ENCODE data around the gene LYVE1.

Gene LYVE1

DNA sequence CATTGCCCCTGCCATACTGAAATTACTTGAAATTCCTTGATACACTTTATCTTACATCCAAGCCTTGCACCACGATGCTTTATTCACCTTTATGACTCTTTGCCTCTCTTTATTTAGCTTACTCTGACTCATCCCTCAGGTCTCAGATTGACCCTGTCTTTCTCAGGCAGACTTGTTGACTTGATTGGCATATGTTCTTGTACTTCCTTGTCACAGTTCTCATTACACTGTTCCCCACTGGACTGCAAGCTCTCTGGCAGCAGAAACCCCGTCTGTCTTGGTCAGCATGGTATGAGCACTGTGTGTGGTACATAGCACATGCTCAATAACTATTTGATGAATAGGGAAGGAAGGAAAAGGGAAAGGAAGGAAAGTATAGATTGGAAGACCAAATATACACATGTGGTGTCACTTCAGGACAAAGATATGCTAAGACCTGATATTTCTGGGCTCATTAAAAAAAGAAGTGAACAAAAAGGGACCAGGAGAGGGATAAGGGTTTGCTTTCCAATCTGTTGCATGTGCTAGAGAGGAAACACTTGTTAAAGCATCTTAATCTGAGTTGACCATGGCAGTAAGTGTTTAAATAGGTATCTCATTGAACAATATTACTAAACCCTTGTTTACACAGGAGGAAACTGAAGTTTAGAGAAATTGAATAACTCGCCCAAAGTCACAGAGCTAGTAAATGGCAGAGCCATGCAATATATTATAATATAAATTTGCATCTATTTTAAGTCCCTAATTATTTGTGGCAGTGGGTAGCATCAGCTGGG is 7.2 kb downstream of the LYVE1 start:
- DNase-seq (ENCODE audit: low spot score), result no peak
- no peak for FAIRE-seq

DNA sequence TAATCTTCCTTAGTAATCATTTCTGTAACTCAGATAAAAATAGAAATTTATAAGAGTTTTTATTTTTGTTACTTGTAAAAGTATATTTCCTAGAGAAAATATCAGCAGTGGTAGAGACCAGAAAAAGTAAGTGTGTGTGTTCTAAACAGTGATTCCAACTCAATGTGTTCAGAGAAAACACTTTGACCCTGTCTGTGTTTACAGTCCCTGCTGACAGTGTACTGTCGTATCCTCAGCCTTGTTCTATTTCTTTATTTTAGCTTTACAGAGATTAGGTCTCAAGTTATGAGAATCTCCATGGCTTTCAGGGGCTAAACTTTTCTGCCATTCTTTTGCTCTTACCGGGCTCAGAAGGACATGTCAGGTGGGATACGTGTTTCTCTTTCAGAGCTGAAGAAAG is 10.2 kb downstream of the LYVE1 start:
- FAIRE-seq (no peak), DNase-seq (ENCODE audit: low spot score) (no peak)

DNA sequence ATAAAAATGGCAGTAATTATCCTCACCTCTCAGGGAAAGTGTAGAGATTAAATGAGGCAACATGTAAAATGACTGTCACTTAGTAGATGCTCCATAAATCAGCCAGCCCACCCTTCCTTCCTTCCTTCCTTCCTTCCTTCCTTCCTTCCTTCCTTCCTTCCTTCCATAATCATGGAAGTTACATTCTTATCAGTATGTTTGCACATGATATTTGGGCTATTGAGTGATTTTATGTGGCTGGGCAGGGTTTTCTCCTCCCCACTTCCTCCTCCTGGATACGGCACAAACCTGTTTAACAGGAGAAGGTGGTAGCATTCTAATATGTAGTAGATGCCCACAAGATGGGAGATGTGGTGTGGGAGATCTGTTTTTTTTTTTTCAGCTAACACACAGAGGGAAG is 11.9 kb downstream of the LYVE1 start:
- DNase-seq (ENCODE audit: low spot score), result no peak
- FAIRE-seq, result no peak

DNA sequence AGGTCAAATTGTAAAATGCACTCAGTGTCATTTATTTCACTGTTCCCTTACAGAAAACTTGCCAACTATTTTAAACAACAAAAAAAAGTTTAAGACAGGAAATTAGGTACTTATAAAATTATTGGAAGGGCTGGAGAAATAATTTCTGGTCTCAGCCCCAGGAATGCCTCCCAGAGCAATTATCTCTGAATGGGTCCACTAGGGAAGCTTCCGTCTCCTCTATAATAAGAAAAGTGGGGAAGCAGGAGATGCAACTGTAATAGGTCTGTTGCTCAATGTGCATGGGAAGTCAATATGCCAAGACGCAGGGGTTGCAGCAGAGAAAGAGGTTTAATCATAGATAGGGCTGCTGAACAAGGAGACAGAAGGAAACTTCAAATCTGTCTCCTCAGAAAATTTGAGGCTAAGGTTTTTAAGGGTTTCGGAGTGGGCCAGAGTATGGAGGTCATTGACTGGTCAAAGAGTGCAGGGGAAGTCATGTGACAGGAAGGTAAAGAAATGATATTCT is 16.6 kb downstream of the LYVE1 start:
- DNase-seq (ENCODE audit: low spot score) (no peak), FAIRE-seq (no peak)

DNA sequence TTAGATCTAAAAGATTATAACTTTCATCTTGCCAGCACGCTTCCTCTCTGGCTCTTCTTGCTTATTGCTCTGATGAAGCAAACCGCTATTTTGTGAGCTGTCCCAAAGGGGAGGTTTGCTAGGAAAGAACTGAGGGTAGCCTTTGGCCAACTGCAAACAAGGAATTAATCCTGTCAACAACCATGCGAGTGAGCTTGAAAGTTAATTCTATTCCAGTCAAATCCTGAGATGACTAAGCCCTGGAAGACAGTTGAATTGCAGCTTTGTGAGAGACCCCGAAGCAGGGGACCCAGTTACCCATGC is 17.2 kb downstream of the LYVE1 start:
- FAIRE-seq (no peak), DNase-seq (ENCODE audit: low spot score) (no peak)

DNA sequence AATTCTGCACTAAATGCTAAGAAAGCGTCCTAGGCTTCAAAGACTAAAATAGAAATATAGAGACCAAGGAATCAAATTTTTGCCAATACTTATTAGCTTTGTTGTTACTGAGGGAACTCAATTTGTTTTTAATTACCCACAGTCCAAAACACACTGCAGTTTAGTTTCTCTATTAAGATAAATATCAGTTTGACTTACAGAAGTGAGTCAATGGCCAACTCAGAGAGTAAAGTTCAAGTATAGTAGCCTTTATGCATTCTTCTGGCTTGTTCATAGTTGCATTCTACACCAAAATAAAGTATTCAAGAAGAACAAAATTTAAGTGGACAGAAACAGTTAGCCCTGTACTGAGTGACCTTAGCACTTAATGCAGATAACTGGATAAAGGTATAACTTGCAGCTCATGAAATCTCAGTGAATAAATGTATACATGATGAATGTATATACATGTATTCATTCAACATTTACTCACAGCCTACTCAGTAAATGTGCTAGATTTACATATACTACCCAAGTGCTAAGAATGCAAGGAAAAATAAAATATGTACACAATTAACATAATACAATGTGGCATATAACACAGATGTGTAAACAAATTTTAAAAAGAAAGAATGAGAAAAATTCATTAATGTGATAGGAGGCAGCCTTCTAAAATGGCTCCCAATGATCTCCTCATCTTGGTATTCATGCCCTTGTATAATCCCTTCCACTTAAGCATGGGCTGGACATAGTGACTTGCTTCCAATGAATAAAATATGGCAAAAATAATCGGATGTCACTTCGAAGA is 17.8 kb downstream of the LYVE1 start:
- DNase-seq (ENCODE audit: low spot score) (no peak), FAIRE-seq (no peak)

DNA sequence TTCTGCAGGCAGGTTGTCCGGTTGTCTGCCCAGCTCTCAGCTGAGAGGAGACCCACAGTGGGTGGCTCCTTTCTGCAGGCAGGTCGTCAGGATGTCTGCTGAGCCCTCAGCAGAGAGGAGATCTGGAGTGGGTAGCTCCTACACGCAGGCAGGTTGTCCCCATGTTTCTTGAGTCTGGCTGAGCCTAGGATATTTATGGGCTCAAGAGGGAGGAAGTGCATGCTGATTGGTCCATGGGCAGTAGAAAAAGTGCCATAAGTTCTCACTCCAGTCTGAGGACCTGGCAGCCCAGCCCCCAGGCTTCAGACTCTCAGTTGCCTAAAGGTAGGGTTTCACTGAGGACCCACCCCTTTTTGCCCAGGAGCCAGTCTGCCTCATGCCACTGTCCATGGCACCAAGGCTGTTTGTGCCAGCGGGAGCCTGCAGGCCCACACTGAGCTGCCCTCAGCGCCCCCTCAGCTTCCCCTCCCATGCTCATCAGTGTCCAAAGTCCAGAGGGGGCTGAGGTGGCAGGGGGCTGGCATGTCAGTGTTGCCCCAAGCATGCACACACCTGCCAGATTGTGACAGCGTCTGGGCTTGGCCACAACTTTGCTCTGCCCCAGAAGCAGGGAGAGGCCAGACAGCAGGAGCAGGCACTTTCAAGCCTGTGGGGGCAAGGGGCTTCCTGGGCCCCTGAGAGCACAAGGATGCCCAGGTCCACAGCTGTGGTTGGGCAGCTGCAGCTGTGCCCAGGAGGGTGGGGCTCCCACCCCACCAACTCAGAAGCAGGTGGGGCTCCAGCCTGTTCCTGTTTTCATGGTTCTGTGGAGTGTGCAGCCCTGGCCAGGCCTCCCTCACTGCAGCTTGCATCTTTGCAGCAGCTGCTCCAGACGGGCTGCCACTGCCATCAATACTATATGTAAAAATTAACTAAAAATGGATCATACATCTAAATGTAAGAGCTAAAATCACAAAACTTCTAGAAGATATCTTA is 23.7 kb downstream of the LYVE1 start:
- FAIRE-seq (no peak), DNase-seq (ENCODE audit: low spot score) (no peak)

DNA sequence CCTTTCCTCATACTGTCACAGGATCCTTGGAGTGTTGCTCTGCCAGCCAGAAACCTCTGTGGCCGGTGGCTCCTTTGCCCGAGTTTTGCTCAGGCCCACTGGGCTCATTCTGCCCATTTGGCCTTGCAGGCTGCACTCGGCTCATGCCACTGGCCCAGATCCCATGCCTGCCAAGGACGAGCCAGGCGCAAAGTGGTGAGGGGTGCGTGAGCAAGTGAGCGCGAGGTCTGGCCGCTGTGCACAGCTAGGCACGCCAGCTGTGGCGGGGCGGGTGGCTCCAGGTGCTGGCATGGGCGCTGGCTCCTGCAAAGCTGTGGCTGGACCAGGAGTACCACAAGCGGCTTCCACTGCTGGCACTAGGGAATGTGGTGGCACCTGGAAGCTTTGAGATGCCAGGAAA is 24.7 kb downstream of the LYVE1 start:
- DNase-seq (ENCODE audit: low spot score) (no peak), FAIRE-seq (no peak)

DNA sequence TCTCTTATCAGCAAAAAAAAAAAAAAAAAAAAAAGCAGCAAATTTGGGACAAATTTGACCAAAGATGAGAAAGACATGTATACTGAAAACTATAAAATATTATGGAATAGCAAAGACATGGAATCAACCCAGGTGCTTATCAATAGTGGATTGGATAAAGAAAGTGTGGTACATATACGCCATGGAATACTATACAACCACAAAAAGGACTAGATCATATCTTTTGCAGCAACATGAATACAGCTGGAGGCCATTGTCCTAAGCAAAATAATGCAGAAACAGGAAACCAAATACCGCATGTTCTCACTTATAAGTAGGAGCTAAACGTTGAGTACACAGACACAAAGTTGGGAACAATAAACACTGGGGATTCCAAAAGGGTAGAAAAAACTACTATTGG is 25.7 kb downstream of the LYVE1 start:
- FAIRE-seq, result no peak
- DNase-seq (ENCODE audit: low spot score), result no peak

DNA sequence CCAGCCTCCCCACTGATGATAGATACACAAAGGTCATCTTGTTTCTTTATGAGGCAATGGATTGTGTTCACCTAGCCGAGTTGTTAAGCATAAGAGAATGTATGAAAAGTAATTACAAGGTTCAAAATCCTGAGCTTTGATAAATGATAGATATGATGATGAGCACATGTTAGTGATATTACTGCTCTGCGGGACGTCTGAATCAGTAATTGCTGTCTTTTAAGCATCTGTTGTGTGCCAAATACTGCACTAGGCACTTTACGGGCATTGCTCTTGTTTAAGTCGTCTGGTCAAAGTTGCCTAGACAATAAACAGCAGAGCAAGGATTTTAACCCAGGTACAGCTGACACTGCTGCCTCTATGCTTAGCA is 26.9 kb downstream of the LYVE1 start:
- DNase-seq (ENCODE audit: low spot score), result no peak

DNA sequence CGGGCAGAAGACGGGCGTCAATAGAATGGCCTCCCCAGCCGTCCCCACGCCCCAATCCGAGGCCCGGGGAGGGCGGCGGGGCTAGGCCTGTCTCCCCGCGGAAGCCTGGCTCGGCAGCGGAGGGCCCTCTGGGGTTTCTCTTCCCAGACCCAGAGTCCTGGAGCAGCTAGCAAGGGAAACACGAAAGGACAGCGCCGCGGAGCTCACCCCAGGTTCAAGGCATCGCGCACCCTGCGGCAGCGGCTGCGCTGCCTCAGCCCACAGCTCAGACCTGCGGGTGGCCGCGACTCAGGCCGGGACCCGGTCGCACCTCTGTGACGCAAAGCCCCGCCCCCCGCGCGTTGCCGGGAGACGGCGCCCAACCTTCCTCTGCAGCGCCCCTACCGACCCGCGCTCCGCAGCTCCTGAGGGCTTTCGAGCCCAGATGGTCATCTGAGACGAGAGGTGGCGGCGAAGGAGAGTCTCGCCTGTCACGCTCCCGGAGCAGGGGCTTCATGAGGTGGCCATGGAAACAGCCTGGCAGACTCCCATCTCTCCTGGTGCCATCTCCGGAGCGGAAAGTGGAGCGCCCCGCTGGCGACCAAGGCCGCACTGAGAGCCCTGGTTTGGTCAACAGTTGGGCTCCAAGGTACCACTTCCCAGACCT is 27.4 kb downstream of the LYVE1 start, which contains the start of gene RNF141:
Gene RNF141, minus strand, starts transcription at position 273 of the 646 bp plus-strand sequence. CDS start 7,029 bp downstream, outside the sequence.
- DNase-seq (ENCODE audit: low spot score), result peak; percentile 97
- FAIRE-seq, result no peak

More for the DNA sequence above, 26.9 kb downstream of the LYVE1 start:
- no peak for FAIRE-seq

DNA sequence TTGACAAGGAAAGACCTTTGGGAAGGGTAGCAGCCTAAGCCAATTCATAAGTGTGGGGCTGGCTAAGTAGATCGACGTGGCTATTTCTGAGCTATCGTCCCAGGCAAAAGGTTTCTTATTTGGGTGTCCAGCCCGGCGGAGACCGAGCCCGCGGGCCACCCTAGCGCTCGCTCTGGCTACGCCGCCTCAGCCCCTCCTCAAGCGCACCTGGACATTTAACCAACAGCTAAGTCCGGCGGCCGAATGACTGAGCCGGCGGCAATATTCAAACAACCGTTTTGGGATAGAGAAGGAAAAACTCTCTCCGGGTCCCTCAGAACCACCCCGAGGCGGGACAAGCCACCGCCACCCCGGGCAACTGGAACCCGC is 27.9 kb downstream of the LYVE1 start:
- DNase-seq (ENCODE audit: low spot score), result peak; percentile 49
- no peak for FAIRE-seq

DNA sequence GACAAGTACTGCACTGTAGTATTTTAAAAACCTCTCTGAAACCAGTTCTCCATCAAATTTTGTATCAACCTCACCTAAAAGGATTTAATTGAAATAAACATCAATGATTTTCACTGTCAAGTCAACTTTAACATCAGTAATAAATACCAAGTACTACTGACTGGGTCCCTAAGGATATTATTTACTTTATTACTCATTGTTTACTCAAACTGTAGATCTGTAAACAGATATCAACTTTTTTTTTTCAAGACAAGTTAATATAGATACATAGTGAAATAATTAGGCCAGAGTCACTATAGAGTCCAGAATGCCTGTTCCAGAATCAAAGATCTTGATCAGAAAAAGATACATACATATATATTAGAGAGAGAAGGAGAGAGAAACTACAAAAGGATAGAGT is 29.1 kb downstream of the LYVE1 start:
- no peak for DNase-seq (ENCODE audit: low spot score)
- no peak for FAIRE-seq

DNA sequence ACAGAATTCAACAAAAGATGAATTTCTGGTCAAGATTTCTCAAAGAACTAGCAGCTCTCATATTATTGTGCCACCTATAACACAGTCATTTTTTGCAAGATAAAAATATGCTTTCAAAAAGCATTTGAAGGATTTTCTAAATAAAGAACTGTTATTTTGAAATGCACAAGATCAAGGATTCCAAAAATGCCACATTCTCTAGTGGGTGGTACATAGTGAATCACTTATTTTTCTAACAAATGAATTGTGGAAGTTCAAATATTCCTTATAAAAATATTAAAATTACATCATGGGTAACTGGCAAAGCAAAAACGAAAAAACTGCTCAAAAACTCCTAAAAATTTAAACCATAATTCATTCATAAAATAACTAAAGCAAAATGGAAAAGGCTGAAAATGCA is 29.5 kb downstream of the LYVE1 start:
- FAIRE-seq (no peak), DNase-seq (ENCODE audit: low spot score) (no peak)

DNA sequence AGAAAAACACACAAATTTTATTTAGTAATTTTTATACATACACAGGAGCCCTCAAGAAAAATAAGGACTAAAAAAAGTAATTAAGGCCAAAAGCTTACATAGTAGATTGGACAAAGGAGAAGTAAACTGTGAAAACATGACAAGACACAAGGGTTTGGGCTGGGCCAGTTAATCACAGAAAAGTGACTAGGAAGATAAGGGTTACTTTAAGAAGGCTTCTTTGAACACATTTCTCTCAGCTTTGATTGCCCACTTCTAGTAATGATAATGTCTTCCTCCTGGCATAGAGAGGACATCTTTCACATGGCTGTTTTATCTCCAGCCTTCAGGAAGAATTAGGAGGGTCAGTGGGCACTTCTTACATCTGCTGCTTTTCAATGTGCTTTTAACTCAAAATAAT is 30.9 kb downstream of the LYVE1 start:
- FAIRE-seq (no peak), DNase-seq (ENCODE audit: low spot score) (no peak)

DNA sequence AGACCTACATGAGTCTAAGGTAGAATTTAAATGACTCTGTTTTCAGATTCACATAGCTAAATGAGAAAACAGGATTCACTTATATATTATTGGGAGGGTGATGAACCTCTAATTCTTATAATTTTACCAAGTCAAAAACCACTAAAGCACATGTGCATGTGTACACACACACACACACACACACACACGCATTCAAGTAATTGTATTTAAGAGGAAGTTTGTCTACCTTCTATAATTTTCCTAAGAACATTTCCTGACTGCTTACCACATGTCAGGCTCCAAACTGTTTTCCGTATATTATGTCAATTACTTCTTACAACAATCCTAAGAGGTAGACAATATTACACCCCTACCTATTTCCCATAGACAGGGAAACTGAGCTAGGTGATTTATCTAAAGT is 34.1 kb downstream of the LYVE1 start:
- FAIRE-seq (no peak), DNase-seq (ENCODE audit: low spot score) (no peak)

DNA sequence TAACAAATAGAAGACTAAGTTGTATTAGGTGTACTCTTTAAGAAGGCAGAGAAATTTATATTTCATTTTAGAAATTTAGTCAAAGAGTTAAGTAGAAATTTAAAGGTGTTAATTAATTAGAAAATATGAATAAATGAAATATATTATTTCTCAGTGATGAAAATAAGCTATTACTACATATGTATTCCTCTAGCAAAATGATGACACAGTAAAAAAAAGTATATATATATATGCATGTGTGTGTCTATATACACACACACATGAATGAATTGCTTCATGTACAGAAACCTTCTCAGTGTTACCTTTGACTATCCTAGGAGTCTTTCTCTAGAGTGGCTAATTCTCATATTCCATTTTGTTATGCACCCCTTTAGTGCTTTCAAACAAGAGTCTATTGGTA is 35.1 kb downstream of the LYVE1 start:
- DNase-seq (ENCODE audit: low spot score), result no peak
- FAIRE-seq, result no peak

DNA sequence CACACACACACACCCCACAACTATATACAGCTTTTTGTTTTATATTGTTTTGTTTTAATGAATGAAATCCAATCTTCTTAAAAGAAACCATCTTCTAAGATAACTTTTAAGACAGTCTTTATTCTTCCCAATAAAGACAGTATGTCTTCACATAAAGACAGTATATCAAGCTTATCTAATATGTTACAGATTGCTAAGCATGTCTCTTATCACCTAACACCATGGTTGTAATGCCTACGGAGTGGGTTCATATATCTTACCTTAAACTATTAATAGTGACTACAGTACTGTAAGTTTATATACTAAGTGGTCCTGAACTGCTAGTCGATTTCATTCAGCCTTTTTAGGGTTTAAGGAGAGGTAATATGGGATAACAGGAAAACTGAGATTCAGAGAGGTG is 35.9 kb downstream of the LYVE1 start:
- FAIRE-seq (no peak), DNase-seq (ENCODE audit: low spot score) (no peak)

DNA sequence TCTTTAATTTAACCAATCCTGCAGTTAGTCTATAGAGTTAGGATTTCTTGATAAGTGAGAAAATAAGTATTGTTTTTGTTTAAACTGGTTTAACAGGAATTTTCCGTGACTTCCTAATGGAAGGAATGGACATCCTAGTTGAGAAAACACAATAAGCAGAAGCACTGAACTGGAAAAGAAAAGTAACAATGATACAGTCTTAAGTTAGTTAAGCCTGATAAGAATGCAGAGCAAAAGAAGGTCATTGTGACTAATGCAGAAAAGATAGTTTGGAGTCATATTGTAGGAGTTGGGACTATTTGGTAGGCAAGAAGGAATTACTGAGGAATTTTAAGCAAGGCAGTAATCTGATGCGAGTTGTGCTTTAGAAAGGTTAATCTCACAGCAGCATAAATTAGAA is 39.2 kb downstream of the LYVE1 start:
- DNase-seq (ENCODE audit: low spot score) (no peak), FAIRE-seq (no peak)

DNA sequence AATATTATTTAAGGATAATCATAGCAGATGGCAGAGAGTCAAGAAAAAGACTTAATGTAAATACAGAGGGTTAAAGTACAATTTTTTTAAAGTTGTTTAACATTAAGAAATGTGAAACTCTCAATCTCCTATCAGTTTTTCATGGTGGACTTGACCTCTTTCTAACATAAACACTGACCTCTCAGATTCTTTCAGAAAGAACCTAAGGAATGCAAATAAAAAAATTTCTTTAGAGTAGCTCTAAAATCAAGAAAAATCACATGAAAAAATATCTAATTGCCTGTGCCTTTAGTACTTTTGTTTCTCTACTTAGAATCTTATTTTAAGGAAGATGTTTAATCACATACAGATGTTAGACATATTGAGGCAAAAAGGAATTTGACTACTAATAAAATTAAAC is 40.3 kb downstream of the LYVE1 start:
- FAIRE-seq (no peak), DNase-seq (ENCODE audit: low spot score) (no peak)
